ENCODE results near the gene H2BK1. TPM values are rescaled to one million over a fixed set of nuclear protein-coding genes. Genes with fewer than 3 reads are reported as not detected.

H2BK1 gene
- total RNA-seq, 1 donor from 2014 or later, result not detected

DNA sequence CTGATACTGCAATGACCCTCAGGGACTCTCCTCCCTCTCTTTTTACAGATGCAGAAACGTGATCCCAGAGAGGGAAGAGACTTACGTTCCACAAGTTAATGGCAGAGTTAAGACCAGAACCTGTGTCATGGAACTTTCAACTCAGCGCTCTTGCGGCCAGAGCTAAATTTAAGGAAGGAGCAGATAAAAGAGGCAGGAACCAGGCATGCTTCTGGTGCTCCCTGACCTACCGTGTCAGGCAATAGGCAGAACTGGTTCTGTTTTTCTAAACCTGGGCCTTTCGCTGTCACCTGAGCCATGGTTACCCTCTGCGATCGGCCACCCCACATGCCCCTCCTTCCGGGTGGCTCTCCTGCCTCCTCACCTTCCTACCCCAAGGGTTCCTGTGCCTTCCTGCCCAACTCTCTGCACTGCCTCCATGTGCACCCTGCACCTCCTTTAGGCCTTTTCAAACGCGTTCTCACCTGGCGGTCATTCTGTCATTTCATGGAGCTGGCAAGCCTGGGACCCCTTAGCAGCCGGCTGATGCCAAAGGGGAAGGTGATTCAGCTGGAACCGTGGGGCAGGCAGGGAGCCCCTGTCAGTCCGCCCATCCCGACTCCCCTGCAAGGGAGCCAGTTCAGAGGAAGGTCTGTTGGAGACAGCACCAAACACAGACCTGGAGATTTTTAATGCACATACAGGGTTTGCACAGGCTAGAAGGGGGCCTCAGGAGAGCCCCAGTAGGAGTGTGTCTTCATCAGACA lies 35.1 kb downstream of the H2BK1 start:
- H3K4me3 ChIP-seq (ENCODE audit: low read depth, low read length), result no peak overlapping the region
- TF ChIP-seq, protein P1, sequence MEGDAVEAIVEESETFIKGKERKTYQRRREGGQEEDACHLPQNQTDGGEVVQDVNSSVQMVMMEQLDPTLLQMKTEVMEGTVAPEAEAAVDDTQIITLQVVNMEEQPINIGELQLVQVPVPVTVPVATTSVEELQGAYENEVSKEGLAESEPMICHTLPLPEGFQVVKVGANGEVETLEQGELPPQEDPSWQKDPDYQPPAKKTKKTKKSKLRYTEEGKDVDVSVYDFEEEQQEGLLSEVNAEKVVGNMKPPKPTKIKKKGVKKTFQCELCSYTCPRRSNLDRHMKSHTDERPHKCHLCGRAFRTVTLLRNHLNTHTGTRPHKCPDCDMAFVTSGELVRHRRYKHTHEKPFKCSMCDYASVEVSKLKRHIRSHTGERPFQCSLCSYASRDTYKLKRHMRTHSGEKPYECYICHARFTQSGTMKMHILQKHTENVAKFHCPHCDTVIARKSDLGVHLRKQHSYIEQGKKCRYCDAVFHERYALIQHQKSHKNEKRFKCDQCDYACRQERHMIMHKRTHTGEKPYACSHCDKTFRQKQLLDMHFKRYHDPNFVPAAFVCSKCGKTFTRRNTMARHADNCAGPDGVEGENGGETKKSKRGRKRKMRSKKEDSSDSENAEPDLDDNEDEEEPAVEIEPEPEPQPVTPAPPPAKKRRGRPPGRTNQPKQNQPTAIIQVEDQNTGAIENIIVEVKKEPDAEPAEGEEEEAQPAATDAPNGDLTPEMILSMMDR (IDR thresholded peaks at IDR 0.05; ENCODE audit: insufficient read depth, low read length, severe bottlenecking), result no peak
- DNase-seq (ENCODE audit: low read depth) (no peak), FAIRE-seq (no peak)
- peaks cover 9% of the 10 kb centered on the region for H3K27me3 ChIP-seq (ENCODE audit: control insufficient read depth, insufficient read depth, low read length)
- no peaks in the 10 kb centered on the region for H3K36me3 ChIP-seq (ENCODE audit: control insufficient read depth, insufficient read depth, low read length)

DNA sequence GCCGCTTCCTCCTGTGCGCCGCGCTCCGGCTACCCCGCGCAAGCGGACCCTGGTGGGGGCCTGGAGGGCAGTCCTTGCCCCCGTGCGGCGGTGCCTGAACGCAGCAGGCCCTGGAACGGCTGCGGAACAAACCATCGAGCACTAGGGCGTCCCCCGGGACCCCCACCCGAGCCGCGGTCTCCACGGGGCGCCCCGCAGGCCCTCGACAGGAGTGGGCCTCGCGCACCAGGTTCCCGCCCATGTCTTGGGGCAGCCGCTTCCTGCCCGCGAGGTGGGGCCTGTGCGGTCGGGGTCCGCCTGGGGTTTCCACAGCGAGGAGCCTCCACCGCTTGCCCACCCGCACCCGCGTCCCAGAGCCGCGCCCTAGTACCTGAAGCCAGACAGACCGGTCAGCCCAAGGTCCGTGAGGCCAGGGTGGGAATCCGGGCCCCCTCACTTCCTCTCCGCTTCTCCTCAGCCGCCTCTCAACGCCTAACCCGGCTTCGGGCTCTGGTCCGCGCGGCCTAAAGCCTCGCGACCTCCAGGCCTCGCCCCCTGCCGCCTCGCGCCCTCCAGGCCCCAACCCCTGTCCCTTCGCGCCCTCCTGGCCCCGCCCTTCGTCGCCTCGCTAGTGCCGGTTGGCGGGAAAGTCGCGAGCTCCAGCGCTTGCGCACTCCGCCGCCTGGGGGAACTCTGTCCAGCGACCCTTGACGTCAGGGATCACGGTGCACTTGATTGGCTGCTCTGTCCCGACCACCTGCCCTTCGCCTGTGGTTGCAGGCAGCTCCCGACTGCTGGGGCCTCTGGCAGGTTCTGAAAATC lies 35.8 kb downstream of the H2BK1 start:
- TF ChIP-seq, protein P1 (IDR thresholded peaks at IDR 0.05; ENCODE audit: insufficient read depth, low read length, severe bottlenecking), result no peak
- Histone ChIP-seq H3K36me3 (ENCODE audit: control insufficient read depth, insufficient read depth, low read length) (no peaks in the 10 kb centered on the region), H3K4me3 (ENCODE audit: low read depth, low read length) (no peak overlapping the region), H3K27me3 (ENCODE audit: control insufficient read depth, insufficient read depth, low read length) (peaks cover 9% of the 10 kb centered on the region)
- DNase-seq (ENCODE audit: low read depth), result no peak
- no peak for FAIRE-seq

DNA sequence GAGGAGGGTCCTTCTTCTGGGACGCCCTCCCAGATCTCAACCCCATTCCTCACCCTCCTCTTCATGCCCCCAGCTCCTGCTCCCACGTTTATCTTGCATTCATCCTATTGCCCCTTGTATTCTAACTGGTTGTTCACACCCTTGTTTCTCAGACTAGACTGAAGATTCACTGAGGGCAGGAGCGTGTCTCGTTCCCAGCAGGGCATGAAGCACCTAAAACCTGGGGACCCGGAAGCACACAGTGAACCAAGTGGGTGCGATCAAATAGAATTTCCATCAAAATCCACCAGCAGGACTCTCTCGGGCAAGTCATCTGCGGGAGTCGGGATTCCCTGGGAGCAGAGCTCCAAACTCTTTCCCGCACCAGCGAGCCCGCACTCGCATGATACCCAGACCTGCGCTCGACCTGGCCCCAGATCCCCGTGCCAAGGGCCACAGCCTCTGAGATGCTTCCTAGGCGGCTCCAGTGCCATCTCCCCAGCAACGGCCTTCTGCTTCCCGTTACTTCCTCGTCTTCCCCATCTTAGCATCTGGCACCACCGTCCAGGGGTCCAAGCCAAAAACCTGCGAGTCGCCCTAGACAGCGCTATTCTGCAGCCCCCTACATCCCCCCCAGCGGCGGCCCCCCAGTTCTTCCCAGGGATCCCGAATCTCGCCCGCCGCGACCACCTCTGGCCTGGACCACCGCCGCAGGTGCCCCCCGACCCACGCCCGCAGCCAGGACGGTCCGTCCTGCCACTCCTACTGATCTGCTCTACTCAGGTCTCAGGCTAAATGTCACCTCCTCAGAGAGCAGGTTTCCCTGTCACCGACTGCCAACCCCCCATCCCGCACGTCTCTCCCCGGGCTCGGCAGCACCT lies 36.7 kb downstream of the H2BK1 start:
- H3K4me3 ChIP-seq (ENCODE audit: low read depth, low read length), result no peak overlapping the region
- no peak for FAIRE-seq
- no peaks in the 10 kb centered on the region for H3K36me3 ChIP-seq (ENCODE audit: control insufficient read depth, insufficient read depth, low read length)
- DNase-seq (ENCODE audit: low read depth), result no peak
- peaks cover 14% of the 10 kb centered on the region for H3K27me3 ChIP-seq (ENCODE audit: control insufficient read depth, insufficient read depth, low read length)
- TF ChIP-seq, protein P1 (IDR thresholded peaks at IDR 0.05; ENCODE audit: insufficient read depth, low read length, severe bottlenecking), result no peak

DNA sequence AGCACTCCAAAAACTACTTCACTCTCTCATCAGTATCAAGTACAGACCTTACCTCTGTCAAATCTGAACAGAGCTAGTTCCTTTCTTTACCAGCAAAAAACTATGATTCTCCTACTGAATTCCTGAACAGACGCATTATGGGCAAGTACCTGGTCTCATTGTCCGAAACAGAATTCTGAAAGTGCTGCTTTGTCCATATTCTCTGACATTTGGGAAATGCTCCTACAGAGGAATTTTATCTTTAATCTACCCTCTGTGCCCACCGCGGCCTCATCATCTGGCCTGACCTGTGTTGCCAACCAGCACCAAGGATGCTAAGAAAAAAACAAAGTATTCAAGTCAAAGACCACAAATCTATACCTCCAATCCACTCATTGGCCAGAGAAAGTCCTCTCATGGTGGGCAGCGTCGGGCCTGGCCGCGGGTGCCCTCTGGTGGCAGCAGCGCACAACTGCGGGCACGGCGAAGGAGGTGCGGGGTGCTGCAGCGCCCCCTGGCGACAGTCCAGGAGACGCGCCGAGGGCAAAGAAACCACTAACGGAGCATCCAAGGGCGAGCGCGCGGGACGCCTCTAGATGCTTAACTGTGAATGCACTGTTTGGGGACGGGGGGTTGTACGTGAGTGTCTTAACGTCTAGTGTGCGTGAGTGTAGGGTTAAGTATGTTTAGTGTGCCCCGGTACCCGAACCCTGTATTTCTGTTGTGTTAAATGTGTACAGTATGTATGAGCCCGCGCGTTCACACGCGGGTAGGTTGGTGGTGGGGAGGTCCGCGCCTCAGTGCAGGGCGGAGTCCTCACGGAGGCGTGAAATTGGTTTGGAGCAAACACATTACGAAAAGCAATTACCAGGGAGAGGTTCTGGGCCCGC lies 37.8 kb downstream of the H2BK1 start:
- peaks cover 19% of the 10 kb centered on the region for H3K27me3 ChIP-seq (ENCODE audit: control insufficient read depth, insufficient read depth, low read length)
- H3K36me3 ChIP-seq (ENCODE audit: control insufficient read depth, insufficient read depth, low read length), result no peaks in the 10 kb centered on the region
- DNase-seq (ENCODE audit: low read depth), result peak; percentile 35
- H3K4me3 ChIP-seq (ENCODE audit: low read depth, low read length), result no peak overlapping the region
- FAIRE-seq, result no peak
- TF ChIP-seq, protein P1 (IDR thresholded peaks at IDR 0.05; ENCODE audit: insufficient read depth, low read length, severe bottlenecking), result peak; percentile 100

DNA sequence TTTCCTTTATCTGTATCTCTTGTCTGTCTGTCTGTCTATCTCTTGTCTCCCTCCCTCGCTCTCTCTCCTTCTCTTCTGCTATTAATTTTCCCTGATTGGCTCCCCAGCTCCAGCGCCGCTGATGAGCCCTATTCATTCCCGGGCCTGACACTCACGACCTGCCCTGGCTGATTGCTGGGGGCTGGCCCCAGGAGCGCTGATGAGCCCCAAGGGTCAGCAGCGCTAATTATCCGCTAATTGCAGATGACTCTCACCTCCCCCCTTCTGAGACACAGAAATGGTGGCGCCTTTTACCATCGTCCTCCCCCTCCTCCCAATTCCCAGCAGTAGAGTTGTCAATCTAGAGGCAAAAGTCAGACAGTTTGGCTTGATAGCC lies 41.5 kb downstream of the H2BK1 start:
- TF ChIP-seq, protein P1 (IDR thresholded peaks at IDR 0.05; ENCODE audit: insufficient read depth, low read length, severe bottlenecking), result no peak
- Histone ChIP-seq H3K36me3 (ENCODE audit: control insufficient read depth, insufficient read depth, low read length) (no peaks in the 10 kb centered on the region), H3K4me3 (ENCODE audit: low read depth, low read length) (no peak overlapping the region), H3K27me3 (ENCODE audit: control insufficient read depth, insufficient read depth, low read length) (peaks cover 33% of the 10 kb centered on the region)
- FAIRE-seq, result no peak
- DNase-seq (ENCODE audit: low read depth), result no peak
